ENCODE results near the gene PLD6.
"Not testable (repeated sequence)": the region's sequence is repeated elsewhere in the genome, so short reads cannot be mapped to it uniquely, and the experiment has no call there.

Gene PLD6

GRCh38 chr17:17206124-17206912, at the start of gene PLD6:
TSS of gene PLD6 (minus strand) at chr17:17206333. CDS start at chr17:17206286, 47 bp downstream.
- DNase-seq (ENCODE audit: low read depth in 2 of 2), result peak; percentile 88 to 90

GRCh38 chr17:17255689-17256088, 49.6 kb upstream of the PLD6 start:
- DNase-seq (ENCODE audit: low read depth in 2 of 2), result not testable (repeated sequence)

GRCh38 chr17:17254036-17254435, 47.9 kb upstream of the PLD6 start:
- DNase-seq (ENCODE audit: low read depth in 2 of 2), result no peak

- no peak for DNase-seq (ENCODE audit: low read depth in 2 of 2)
Observed at GRCh38 chr17:17253406-17253805, 47.3 kb upstream of the PLD6 start.

GRCh38 chr17:17252149-17252661, 46.1 kb upstream of the PLD6 start:
- no peak for DNase-seq (ENCODE audit: low read depth in 2 of 2)

GRCh38 chr17:17246879-17247278, 40.7 kb upstream of the PLD6 start:
- no peak for DNase-seq (ENCODE audit: low read depth in 2 of 2)

- no peak for DNase-seq (ENCODE audit: low read depth in 2 of 2)
Observed at GRCh38 chr17:17243163-17243562, 37.0 kb upstream of the PLD6 start.

- DNase-seq (ENCODE audit: low read depth in 2 of 2), result no peak
Observed at GRCh38 chr17:17242246-17242645, 36.1 kb upstream of the PLD6 start.

- no peak for DNase-seq (ENCODE audit: low read depth in 2 of 2)
Observed at GRCh38 chr17:17241656-17242055, 35.5 kb upstream of the PLD6 start.

GRCh38 chr17:17239832-17240231, 33.7 kb upstream of the PLD6 start:
- DNase-seq (ENCODE audit: low read depth in 2 of 2), result no peak

GRCh38 chr17:17237026-17237799, 31.1 kb upstream of the PLD6 start, which contains the start of gene FLCN:
TSS of gene FLCN (minus strand) at chr17:17237168. CDS start at chr17:17228137, 9,031 bp downstream.
- DNase-seq (ENCODE audit: low read depth in 2 of 2), result peak; percentile 84 to 88

- no peak for DNase-seq (ENCODE audit: low read depth in 2 of 2)
Observed at GRCh38 chr17:17236295-17237025, 30.3 kb upstream of the PLD6 start.

GRCh38 chr17:17235212-17236174, 29.4 kb upstream of the PLD6 start:
- DNase-seq (ENCODE audit: low read depth in 2 of 2), result no peak

- no peak for DNase-seq (ENCODE audit: low read depth in 2 of 2)
Observed at GRCh38 chr17:17232303-17232621, 26.1 kb upstream of the PLD6 start.

GRCh38 chr17:17231621-17232302, 25.6 kb upstream of the PLD6 start:
- no peak for DNase-seq (ENCODE audit: low read depth in 2 of 2)

- no peak for DNase-seq (ENCODE audit: low read depth in 2 of 2)
Observed at GRCh38 chr17:17229416-17230384, 23.6 kb upstream of the PLD6 start.

GRCh38 chr17:17228521-17229279, 22.6 kb upstream of the PLD6 start:
- no peak for DNase-seq (ENCODE audit: low read depth in 2 of 2)
